Gastroesophageal sphincter (tissue), 4 donors: Measurements from ENCODE around the gene KCNK7. TPM values are rescaled to one million over a fixed set of nuclear protein-coding genes. Genes with fewer than 3 reads are reported as not detected.
"Not testable (repeated sequence)": the region's sequence is repeated elsewhere in the genome, so short reads cannot be mapped to it uniquely, and the experiment has no call there.

Source experiments
- ATAC-seq: fragments of 150-250 bp; one replicate; pipeline ENCODE4 v1.9.1; 2016; ENCODE audit warnings: mild to moderate bottlenecking, moderate library complexity
- H3K27ac ChIP-seq, 4 donors: fragments of 200-600 bp; sonication (generic) in 3 of 4; 1 replicate in 3 of 4; 2 replicates in 1 of 4; pipeline ENCODE4 v1.5.1; 2016 to 2019
- H3K27me3 ChIP-seq: fragments of 200-600 bp; sonication (generic); one replicate; pipeline ENCODE4 v1.5.1; 2019
- H3K36me3 ChIP-seq, 2 donors: fragments of 200-600 bp; sonication (generic); one replicate each; pipeline ENCODE4 v1.5.1; 2019; ENCODE audit warnings: control low read depth in 1 of 2
- H3K4me1 ChIP-seq, 3 donors: fragments of 200-600 bp; sonication (generic); 1 replicate in 2 of 3; 2 replicates in 1 of 3; pipeline ENCODE4 v1.5.1; 2016 to 2019; ENCODE audit warnings: control low read depth in 2 of 3
- H3K4me3 ChIP-seq, 2 donors: fragments of 200-600 bp; sonication (generic); one replicate each; pipeline ENCODE4 v1.5.1; 2019; ENCODE audit warnings: mild to moderate bottlenecking in 1 of 2, moderate library complexity in 1 of 2
- H3K9me3 ChIP-seq, 3 donors: fragments of 200-600 bp; sonication (generic); one replicate each; pipeline ENCODE4 v1.5.1; 2017 to 2019; ENCODE audit warnings: control low read depth in 2 of 3
- EP300 ChIP-seq: sonication (generic); formaldehyde crosslinking; IDR thresholded peaks from one replicate; pipeline ENCODE4 v1.6.1; 2017; ENCODE audit warnings: antibody characterized with exemption, mild to moderate bottlenecking
- POLR2A ChIP-seq, 2 donors: fragments of 450-650 bp; IDR thresholded peaks; one replicate each; pipeline ENCODE4 v1.6.1; 2017; ENCODE audit warnings: antibody characterized with exemption in 2 of 2, mild to moderate bottlenecking in 2 of 2, moderate library complexity in 1 of 2
- POLR2AphosphoS5 ChIP-seq: sonication (generic); formaldehyde crosslinking; IDR thresholded peaks from one replicate; pipeline ENCODE4 v1.6.1; 2017; ENCODE audit warnings: antibody characterized with exemption
- WGBS, 2 donors: methylation state at CpG; one replicate each; pipeline ENCODE4 v1.1.5; 2018; ENCODE audit warnings: low coverage in 1 of 2; 5-methylcytosine and 5-hydroxymethylcytosine counted together
- total RNA-seq, 4 donors: library from RNA; depleted of rRNA; stranded (reverse); fragments of >200 nt; gene quantifications; one replicate each; pipeline ENCODE4 v1.1.0, GENCODE V29; 2016
- TF ChIP-seq, protein P1 (sequence below), 4 experiments: fragments of 200-600 bp in 2 of 4; fragments of 450-650 bp in 2 of 4; sonication (generic) in 1 of 4; IDR thresholded peaks; one replicate each; pipeline ENCODE4 v1.5.1; 2017 to 2019; ENCODE audit warnings: antibody characterized with exemption in 4 of 4, mild to moderate bottlenecking in 2 of 4, moderate library complexity in 2 of 4

The KCNK7 gene
- total RNA-seq, 4 donors from 2014 or later, result 0.40 to 1.5 (median 0.93) TPM; not detected in 1

DNA sequence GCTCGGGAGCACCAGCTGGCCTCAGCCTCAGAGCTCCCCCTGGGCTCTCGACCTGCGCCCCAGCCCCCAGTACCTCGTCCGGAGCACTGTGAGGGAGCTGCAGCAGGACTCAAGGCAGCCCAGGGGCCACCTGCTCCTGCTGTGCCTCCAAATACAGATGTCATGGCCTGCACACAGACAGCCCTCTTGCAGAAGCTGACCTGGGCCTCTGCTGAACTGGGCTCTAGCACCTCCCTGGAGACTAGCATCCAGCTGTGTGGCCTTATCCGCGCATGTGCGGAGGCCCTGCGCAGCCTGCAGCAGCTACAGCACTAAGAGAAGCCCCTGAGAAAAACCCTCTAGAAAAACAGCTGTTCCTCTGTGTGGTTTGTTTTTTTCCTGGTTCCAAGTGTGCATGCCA lies 24.2 kb downstream of the KCNK7 start:
- peaks cover 8 to 88% (median 43%) of the 10 kb centered on the region in 3 donors for H3K4me1 ChIP-seq
- H3K36me3 ChIP-seq, result no peaks in the 10 kb centered on the region
- peak overlapping the region in 1 of 2 donors; percentile 96 for H3K4me3 ChIP-seq
- H3K27ac ChIP-seq, result peak overlapping the region in 3 of 4 donors; percentile 98 to 99 (median 98)
- no peak for ATAC-seq
- H3K9me3 ChIP-seq, result no peaks in the 10 kb centered on the region
- H3K27me3 ChIP-seq, result no peaks in the 10 kb centered on the region
- 40% methylated on average over 1 of the region's 9 CpGs; no CpG with 5 or more reads in 1 of the 2 donors for WGBS, 2 donors
- TF ChIP-seq EP300 (no peak), POLR2AphosphoS5 (no peak), POLR2A (IDR thresholded peaks at IDR 0.05) (no peak)
- TF ChIP-seq, protein P1, sequence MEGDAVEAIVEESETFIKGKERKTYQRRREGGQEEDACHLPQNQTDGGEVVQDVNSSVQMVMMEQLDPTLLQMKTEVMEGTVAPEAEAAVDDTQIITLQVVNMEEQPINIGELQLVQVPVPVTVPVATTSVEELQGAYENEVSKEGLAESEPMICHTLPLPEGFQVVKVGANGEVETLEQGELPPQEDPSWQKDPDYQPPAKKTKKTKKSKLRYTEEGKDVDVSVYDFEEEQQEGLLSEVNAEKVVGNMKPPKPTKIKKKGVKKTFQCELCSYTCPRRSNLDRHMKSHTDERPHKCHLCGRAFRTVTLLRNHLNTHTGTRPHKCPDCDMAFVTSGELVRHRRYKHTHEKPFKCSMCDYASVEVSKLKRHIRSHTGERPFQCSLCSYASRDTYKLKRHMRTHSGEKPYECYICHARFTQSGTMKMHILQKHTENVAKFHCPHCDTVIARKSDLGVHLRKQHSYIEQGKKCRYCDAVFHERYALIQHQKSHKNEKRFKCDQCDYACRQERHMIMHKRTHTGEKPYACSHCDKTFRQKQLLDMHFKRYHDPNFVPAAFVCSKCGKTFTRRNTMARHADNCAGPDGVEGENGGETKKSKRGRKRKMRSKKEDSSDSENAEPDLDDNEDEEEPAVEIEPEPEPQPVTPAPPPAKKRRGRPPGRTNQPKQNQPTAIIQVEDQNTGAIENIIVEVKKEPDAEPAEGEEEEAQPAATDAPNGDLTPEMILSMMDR (IDR thresholded peaks at IDR 0.05), result no peak

DNA sequence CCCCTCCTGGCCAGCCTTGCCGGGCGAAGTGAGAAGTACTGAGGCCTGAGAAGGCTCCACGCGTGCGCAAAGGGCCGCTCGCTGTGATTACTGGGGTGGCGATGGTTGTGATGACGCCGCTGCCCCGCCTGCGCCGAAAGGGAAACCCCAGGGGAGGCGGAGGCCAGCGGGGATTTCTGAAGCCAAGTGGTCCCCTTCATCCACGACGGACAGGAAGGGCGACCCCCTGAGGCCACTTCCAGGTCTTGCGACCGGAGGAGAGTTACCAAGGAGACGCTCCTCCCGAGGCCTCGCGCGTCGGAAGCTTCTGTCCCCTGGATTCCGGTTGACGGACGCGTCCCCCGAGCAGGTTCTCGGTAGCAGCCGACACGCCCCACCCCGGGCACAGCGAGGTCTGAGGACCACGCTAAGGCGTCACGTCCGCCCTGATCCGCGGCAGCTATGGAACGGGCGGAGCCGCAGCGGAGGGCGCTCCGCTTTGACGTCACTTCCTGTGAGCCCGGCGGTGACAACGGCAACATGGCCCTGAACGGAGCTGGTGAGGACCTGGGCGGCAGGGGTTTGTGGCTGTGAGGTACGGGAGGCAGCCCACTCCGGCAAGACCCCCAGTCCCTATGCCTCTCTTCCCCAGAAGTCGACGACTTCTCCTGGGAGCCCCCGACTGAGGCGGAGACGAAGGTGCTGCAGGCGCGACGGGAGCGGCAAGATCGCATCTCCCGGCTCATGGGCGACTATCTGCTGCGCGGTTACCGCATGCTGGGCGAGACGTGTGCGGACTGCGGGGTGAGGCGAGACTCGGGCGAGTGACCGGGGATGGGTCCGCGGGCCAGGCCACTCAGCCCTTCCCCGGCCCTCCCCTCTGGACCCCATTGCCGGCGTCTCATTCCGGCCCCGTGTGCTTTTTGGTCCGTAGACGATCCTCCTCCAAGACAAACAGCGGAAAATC lies 25.4 kb downstream of the KCNK7 start, which contains the start of gene ZNRD2:
ZNRD2 (plus strand) TSS at position 505 of the 946 bp plus-strand sequence; CDS start at position 520, 15 bp downstream.
- WGBS, 2 donors, result 0% methylated on average over 5 of the region's 89 CpGs; no CpG with 5 or more reads in 1 of the 2 donors
- no peaks in the 10 kb centered on the region for H3K36me3 ChIP-seq
- peak within 1 kb of the TSS; percentile 61 to 96 for H3K4me3 ChIP-seq
- peak; percentile 63 to 66 for TF ChIP-seq POLR2A (IDR thresholded peaks at IDR 0.05)
- TF ChIP-seq, protein P1 (IDR thresholded peaks at IDR 0.05), result peak in 3 of 4 experiments; percentile 47 to 59 (median 58)
- TF ChIP-seq POLR2AphosphoS5, result peak; percentile 86
- TF ChIP-seq EP300, result no peak
- H3K27ac ChIP-seq, result peak within 1 kb of the TSS; percentile 62 to 99 (median 98)
- ATAC-seq, result peak; percentile 88
- H3K9me3 ChIP-seq, result no peaks in the 10 kb centered on the region
- H3K4me1 ChIP-seq, result peaks cover 8 to 89% (median 43%) of the 10 kb centered on the region in 3 donors
- no peaks in the 10 kb centered on the region for H3K27me3 ChIP-seq

DNA sequence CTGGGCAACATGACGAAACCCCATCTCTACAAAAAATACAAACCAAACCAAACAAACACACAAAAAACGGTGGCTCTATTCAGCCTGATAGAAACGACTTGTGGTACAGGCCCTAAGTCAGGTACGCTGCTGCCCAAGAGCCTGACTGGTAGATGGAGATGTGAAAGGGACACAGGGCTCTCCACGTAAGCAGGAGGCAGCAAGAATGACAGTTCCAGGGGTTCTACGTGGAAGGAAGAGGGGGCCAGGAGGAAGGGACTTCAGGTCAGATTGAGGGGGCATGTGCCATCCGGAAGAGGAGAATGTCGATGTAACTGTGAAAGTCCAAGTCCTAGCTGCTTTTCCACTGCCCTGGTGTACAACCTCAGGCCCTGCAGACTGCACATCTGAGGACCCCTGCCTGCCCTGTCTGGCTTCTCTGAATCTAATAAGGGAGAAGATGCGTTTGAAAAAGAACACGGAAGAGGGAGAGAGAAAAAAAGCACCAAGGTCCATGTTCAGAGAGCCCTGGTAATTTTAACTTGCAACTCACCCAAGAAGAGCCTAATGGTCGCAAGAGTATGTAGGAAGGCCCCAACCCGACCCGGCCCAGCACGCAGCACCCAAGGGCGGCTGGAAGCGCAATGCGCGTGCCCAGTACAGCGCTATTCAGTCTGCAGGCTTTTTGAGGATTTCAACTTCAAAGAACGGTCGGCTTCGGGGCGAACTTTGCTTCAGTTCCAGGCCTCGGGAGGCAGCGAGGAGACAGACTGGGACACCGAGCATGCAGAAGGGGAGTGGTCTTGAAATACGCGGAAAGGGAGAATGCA lies 26.2 kb downstream of the KCNK7 start:
- Histone ChIP-seq H3K9me3 (no peaks in the 10 kb centered on the region), H3K4me1 (peaks cover 8 to 80% (median 37%) of the 10 kb centered on the region in 3 donors), H3K4me3 (peak overlapping the region; percentile 61 to 96), H3K27ac (peak overlapping the region; percentile 62 to 99 (median 98)), H3K36me3 (no peaks in the 10 kb centered on the region), H3K27me3 (no peaks in the 10 kb centered on the region)
- TF ChIP-seq POLR2A (IDR thresholded peaks at IDR 0.05) (no peak), EP300 (no peak), POLR2AphosphoS5 (no peak)
- TF ChIP-seq, protein P1 (IDR thresholded peaks at IDR 0.05), result no peak
- 7 to 24% methylated on average over 10 to 20 of the region's 28 CpGs for WGBS, 2 donors
- ATAC-seq, result peak; percentile 6

DNA sequence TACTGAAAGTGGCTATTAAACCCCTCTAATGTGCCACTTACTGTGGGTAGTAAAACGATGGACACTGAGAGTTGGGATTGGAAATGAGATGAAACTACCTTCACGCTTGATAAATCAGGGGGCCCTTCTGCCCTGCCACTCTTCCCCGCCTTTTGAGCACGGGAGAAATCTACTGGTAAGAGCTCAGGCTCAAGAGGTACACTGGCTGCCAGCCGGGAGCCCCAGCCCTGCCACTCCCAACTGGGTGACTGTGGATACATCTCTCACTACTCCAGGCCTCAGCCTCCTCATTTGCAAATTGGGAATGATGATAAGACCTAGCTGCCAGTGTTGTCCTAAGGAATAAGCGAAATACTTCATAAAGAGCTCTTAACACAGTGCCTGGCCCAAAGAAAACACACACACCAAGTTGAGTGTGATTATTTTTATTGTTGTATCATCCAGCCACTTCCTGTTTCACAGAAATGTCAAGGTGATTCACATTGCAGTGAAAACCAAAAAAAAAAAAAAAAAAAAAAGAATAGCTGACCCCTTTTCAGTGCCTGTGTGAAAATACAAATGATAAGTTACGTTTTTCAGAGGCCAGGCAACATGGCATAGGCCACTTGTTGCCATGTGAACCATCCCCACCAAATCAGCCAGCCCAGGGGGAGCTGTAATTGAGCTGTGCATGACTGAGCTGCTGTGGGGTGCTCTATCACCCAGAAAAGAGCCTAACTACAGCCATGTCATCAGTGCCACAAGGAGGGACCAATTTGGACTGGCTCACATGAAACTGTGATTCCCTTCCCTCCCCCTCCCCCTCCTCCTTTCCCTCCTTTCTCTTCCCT lies 29.8 kb downstream of the KCNK7 start:
- Histone ChIP-seq H3K4me1 (peaks cover 0 to 53% (median 17%) of the 10 kb centered on the region in 3 donors), H3K27me3 (no peaks in the 10 kb centered on the region), H3K9me3 (no peaks in the 10 kb centered on the region), H3K36me3 (no peaks in the 10 kb centered on the region), H3K27ac (peak overlapping the region in 3 of 4 donors; percentile 32 to 98 (median 64)), H3K4me3 (no peak overlapping the region)
- TF ChIP-seq, protein P1 (IDR thresholded peaks at IDR 0.05), result no peak
- TF ChIP-seq POLR2AphosphoS5 (no peak), POLR2A (IDR thresholded peaks at IDR 0.05) (no peak), EP300 (no peak)
- ATAC-seq, result no peak
- WGBS, 2 donors, result 66 to 76% methylated on average over 5 of the region's 7 CpGs

DNA sequence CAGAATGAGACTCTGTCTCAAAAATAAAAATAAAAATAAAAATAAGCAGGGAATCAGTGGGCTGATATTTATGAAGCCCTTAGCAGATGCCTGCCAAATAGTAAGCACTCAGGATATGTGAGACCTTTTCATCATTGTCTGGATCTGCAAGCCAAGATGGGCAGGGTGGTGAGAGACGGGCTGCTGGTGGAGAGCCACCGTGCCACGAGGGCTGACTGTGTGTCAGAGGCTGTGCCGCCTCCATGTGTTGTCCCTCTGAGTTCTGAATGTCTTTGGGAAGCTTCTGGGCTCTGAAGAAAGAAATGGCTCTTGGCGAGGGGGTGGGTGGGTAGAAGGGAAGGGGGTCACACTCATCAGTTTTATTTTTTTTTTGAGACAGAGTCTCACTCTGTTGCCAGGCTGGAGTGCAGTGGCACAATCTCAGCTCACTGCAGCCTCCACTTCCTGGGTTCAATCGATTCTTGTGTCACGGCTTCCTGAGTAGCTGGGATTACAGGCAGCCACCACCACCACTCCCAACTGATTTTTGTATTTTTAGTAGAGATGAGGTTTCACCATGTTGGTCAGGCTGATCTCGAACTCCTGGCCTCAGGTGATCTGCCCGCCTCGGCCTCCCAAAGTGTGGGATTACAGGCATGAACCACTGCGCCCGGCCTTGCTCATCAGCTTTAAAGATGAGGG lies 30.6 kb downstream of the KCNK7 start:
- peak overlapping the region in 3 of 4 donors; percentile 28 to 98 (median 32) for H3K27ac ChIP-seq
- H3K27me3 ChIP-seq, H3K36me3 ChIP-seq, ATAC-seq, H3K9me3 ChIP-seq, H3K4me3 ChIP-seq: not testable (repeated sequence)
- peaks cover 0 to 58% (median 24%) of the 10 kb centered on the region in 3 donors for H3K4me1 ChIP-seq
- WGBS, 2 donors, result 80 to 82% methylated on average over 7 to 8 of the region's 12 CpGs
